GM21825 (cell line): ENCODE measurements around the gene TBC1D2.

Source experiments
- ATAC-seq: cut with Tn5 transposase; IDR thresholded peaks from one replicate; pipeline ENCODE4 v1.9.1; 2021; ENCODE audit warnings: mild to moderate bottlenecking, moderate library complexity; ENCODE audit not compliant: unreplicated experiment

Gene TBC1D2

DNA sequence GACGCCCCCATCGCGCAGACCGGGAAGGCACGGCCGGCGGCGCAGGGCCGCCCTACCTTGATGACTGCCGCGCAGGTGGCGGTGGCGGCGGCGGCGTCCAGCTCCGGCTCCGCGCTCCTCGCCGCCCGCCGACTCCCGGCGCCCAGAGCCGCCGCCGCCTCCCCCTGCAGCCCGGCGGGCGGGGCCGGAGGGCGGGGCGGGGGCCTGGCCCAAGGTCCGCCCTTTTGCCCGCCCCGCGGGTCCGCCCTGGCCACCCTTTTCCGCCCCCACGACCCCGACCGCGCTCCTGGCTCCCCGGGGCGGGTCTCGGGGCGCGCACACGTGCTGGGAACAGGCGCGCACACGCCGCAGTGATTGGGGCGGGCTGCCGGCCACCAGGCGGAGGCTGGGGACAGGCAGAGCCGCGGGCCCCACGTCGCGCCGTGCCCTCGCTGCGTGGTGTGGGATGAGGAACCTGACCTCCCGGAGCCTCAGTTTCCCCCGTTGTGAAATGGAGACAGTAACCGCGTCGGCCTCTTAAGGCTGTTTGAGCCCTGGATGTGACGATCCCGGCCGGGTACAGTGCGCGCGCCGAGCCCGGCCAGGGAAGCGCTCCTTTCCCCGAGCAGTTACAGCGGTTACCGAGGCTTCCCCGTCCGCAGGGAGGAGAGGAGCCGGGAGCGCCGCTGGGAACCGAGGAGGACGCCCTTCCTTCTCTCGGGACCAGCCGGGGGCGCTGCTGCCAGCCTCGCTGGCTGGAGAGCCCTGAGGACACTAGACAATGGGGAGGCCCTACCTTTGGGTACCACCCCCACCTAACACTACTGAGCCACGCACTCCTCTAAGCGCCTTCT lies 62.7 kb downstream of the TBC1D2 start, which contains the start of gene CORO2A:
CORO2A (minus strand) TSS at position 135 of the 833 bp plus-strand sequence. CDS start 34,977 bp downstream, outside the sequence.
- peak; percentile 66 for ATAC-seq

DNA sequence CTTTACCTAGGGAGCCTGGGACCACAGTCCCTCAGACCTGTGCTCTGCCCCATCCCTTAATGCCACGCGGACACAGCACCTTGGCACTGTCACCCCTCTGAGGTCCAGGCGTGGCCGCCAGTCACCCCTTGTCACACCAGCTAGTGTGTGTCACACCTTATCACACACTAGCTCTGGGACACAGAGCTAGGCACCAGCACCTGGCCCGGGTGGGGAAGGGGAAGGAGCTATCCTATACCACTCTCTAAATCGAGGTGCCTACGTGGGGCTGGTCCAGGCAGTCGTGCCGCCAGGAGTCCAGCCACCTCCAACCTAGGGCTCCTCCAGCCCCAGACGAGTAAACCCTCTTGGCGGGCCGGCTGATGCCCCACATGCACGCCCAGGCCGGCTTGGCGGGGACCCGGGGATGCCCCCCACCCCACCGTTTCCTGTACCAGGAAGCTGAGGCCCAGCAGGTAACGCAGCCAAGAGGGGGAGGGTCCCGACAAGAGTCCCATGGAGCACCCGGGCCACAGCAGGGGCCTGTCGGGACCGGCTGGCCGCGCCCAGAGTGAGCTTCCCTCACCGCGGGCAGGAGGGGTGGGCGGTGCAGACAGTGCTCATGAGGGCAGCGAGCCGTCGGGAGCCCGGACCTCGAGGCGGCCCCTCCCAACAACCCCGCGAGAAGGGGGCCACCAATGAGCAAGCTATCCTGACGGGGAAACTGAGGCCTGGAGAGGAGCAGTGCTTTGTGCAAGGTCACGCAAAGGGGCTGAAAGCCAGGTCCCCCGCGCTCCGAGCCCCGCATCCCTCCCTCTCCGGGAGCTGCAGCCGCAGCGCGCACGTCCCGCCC lies 63.6 kb downstream of the TBC1D2 start:
- ATAC-seq = peak; percentile 4

DNA sequence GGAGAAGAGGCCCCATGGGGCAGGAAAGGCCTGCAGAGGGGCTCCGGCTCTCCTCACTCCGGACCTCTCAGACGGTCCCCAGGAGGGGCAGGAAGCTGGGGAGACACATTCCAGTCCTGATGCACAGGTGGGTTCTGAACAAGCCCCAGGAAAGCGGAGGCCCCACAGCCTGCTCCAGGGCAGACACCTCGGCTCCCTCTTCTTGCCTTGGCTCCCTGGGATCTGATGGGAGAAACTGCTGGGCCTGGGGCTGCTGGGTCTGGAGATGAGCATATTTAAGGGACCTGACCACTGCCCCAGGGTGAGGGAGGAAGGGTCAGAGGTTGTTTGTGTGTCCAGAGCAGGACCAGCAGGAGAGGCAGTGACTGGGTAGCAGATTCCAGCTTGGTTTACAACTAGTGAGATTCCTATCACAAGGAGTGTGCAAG lies 64.3 kb downstream of the TBC1D2 start:
- ATAC-seq = no peak

DNA sequence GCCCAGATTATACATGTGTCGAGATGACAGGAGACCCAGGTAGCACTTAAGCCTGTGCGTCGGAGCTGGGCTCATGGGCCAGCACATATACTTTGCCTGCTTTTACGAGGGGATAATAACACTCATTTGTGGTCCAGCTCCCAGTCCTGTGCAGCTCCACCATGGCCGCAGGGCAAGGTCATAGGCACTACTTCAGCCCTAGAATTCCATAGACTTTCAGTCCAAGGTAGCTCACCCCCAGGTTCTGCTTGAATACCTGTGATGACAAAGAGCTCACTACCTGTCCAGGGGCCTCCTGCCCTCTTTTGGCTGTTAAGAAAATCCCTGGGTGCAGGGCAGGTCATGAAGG lies 64.7 kb downstream of the TBC1D2 start:
- no peak for ATAC-seq

DNA sequence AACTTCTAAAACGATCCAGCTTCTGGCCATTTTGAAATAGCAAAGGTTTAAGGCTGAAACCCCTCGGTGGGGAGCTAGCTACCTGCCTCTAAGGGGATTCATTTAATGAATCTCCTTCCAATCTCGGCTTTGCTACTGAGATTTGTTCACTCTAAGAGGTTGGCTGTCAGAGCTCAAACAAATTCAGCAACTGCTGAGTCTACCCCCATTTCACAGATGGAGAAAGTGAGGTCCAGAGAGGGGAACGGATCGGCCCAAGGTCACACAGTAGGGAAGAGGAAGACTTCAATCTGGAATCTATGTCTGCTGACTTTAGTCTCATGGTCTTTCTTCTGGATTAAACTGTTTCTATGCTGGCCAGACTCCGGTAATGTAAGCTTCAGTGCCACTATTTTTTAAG lies 66.0 kb downstream of the TBC1D2 start:
- no peak for ATAC-seq

DNA sequence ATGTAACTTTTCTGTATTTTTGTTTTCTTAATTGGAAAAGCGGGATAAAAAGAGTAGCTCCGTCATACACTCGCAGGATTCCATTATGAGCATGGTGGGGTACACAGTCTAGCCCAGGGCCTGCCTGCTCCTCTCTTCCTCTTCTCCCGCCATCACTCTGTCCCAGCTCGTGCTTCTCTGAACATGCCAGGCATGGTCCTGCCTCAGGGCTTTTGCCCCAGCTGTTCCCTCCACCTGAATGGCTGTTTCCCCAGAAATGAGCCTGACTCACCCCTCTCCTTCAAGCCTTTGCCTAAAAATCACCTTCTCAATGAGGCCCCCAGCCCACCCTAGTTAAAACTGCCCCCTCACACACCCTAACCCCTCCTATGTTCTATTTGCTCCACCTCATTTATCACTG lies 67.5 kb downstream of the TBC1D2 start:
- ATAC-seq = no peak

DNA sequence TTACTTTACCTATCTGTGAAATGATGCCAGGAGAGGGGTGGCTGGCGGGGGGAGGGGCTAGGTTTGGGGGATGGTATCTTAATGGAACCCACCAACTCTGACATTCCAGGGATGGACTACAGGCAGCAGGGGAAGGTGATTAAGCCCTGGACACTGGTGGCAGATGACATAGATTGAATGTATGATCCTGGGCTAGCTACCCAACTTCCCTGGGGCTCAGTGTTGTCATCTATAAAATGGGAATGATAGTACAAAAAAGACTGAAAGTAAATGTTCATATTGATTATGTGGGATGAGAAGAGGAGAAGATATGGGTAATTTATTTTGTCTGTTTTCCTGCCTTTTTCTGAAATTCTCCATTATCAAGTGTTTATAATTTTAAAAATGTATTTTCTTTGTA lies 69.2 kb downstream of the TBC1D2 start:
- no peak for ATAC-seq

DNA sequence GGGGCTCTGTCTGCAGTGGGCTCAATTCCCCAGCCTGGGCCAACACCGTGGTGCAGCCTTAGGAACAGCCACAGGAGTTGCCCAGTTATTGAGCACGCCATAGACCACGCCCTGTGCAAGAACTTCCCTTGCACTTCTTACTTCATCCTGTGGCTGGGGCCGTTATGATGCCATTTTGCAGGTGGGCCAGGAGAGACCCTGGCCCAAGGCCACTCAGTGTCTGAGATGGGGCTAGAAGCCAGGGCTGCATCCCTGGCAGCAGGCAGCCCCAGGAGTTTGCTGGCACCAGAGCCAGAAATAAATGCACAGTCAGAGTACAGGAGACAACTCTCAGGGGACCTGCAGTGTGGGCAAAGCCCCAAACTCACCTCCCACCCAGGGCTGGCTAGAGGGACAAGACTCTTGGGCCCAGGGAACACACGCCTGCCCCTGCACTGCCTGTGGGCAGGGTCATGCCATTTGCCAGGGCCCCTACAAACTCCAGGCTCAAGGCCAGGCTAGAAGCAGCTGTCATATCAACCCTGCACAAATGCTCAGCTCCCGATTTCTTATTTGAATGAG lies 69.8 kb downstream of the TBC1D2 start:
- no peak for ATAC-seq

DNA sequence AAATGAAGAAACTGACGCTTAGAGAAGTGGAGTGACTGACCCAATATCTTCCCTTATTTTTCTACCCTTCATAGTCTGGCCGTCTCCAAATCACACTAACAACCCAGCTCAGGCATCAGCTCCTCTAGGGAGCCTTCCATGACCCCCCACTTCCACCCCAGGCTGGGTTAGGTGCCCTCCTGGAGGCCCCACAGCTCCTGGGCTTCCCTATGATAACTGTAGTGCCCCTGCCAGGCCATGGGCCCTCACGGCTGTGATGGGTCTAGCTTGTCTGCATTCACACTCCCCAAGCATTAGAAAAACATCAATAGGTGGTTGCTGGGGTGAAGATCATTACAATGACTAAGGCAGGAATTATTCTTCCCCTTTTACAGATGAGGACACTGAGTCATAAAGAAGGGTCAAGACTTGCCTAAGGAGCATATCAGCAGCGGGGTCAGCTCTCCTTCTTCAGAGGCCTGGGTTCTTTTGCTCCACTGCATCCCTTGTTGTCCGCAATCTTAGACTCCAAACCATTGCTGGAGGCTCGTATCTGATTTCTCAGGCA lies 70.4 kb downstream of the TBC1D2 start:
- ATAC-seq = no peak

DNA sequence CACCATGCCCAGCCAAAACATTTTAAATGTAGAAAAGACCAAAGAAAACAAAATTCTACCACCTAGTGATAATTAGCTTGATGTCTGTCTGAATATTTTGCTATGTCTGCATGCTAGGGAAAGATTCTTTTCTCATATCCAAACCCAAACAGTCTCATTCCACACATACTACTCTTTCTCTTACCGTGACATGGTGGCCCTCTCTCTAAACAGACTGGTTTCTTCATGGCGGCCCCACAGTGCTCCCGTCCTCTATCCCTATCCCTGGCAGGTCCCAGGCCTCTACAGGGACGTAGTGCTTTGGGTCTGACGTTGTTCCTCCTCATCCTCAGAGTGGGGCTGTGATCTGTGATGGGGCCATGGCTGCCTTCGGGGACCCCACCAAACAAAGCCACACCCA lies 71.1 kb downstream of the TBC1D2 start:
- ATAC-seq = no peak

DNA sequence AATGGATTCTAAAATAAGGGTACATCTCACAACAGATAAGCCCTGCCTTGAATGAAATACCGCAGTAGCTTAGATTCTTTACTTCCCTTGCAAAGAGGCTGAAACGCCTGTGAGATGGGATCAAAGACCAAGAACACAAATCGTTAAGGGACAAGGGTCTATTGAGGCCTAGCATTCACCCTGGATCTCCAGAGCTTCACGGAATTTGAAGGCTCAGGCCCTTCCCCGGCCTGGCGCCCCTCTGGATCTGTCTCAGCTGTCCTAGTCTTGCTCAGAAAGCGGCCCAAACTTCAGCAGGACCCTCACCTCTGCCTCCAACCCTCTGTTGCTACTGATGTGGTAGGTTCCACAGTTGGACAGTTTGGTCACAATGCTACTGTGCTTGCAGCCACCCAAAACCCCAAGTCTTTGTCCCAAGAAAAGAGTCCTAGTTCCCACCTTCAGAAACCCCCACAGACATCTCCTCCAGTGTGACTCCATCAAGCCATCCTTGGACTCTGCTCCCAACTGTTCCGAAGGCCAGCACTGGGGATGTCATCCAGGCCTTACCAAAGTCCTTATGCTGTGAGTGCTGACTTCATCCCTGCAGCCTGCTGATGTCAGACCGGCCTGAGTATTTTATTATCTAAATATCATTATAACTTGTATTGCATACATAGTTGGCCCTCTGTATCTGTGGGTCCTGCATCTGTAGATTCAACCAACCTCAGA lies 72.4 kb downstream of the TBC1D2 start:
- ATAC-seq = no peak

DNA sequence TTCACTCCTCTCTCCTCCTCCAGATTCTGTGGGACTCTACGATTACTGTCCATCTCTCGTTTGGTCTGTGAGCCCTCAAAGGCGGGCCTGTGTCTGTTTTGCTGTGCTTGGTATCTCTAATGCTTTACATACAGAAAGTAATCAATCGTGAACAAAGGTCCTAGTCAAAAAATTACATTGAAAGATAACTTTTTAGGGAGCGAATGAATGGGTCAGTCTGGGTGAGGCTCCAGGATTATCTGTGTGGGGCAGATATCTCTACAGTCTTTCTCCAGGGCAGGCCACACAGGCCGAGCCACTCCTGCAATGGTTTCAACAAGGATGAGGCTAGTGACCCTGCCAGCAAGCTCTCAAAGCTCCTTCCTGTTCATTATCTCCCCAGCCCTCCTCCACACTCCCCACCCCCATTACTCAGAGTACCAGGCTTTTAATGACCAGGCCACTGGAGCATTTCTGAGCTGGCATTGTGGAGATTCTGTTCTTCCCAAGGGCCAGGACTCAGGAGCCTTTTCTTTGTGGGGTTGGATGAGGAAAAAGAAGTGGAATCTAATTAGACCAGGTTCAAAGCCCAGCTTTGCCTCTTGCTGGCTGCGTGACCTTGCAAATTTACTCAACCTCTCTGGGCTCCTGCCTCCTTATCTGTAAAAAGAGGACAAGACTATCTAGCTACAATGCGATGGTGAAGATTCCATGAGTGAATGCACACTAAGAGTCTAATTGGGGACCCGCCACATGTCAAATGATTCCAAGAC lies 73.2 kb downstream of the TBC1D2 start:
- ATAC-seq = no peak

DNA sequence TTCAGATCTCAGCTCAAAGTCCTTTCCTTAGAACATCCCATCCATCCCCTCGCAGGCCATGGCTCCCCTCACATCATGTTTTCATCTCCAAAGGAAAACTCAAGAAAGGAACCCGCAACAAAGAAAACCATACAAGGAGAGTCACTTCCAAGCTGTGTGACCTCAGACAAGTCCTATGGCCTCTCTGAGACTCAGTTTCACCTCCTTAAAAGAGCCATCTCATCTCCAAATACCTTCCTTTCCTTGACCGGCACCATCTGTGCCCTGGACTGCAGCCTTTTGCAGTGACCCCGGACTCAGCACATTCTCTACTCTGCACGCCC lies 73.7 kb downstream of the TBC1D2 start:
- ATAC-seq = no peak

DNA sequence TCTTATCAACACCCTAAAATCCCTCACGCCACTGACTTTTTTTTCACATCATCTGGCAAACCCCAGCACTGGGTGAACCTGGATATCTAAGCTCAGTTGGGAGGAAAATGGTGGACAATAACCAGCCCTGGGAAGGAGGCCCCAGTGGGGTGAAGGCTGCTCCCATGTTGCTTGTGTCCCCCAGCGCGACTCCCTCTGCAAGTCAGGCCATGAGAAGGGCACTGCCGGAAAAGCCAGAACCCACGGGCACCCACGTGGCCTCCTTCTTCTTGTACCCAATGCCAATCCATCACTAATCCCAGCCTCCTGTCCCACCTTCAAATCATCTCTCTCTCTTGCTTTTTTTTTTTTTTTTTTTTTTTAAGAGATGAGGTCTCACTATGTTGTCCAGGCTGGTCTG lies 74.5 kb downstream of the TBC1D2 start:
- ATAC-seq = no peak

DNA sequence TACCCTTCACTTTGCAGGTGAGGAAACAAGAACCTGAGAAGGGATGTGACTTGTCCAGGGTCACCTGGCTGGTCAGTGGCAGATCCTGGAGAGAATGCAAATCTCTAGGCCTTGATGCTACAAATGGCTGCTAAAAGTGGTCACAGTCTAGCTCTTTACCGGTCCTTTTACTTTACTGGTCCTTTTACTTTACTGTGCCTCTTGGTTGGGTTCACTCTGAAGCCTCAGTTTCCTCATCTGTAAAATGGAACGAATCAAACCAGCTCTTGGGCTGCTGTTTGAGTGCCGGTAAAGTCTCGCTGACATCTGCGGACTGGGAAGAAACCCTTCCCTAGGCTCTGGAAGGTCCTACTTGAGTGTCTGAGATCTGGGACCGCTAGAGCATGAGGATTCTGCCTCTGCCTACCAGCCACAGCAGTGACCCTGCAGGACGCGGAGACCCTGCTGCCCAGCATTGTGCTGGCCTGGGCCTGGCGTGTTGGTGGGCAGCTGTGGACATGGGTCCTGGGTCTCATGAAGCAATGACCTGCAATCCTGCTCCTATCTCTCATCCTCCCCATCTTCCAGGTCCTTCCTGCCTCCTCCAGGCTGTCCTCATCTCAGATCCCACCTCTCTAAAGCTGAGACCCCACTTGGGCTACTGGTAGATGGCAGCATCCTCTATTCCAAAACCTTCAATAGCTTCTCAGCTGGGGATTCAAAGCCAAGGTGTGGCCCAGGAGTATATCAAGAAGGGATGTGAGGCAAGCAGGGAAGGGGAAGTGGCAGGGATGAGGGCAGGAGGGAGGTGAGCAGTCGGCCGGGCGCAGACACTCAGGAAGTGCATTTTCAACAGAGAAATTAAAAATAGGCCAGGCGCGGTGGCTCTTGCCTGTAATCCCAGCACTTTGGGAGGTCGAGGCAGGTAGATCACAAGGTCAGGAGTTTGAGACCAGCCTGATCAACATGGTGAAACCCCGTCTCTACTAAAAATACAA lies 76.3 kb downstream of the TBC1D2 start:
- no peak for ATAC-seq

DNA sequence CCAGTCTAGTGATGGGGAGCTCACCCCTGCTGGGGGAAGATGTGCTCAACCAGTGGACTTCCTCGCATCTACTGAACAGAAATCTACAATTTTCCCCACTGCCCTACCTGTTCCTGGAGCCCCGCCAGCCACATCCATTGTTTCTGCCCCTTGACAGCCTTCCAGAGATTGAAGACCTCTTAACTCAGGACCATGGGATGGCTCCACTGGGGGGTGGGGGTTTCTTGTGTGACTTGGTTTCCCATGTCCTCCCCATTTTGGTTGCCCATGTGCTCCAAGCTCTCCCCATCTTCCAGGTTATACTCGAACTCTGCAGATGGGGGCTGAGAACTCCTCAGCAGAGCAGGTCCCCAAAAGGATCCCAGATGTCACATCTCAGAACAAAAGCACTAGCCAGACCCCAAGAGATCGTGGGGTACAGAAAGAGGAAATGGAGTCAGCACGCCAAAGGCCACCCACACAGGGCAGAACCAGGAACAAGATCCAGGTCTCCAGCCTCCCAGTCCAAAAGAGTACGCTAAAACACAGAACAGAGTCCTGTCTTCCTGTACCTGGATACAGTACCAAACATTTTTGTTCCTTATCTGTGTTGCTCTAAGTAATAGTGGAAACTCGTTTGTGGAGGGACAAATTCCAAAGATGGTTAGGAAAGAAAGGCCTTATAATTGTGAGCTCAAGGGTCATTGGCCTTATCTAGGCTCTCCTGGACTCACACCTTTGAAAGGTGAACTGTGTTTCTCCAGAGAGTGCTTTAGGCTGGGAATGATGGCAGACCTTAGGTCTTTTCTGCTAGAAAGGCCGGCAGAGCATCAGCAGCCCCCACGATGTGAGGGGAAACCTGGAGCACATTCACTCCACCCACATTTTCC lies 78.8 kb downstream of the TBC1D2 start:
- ATAC-seq = no peak

DNA sequence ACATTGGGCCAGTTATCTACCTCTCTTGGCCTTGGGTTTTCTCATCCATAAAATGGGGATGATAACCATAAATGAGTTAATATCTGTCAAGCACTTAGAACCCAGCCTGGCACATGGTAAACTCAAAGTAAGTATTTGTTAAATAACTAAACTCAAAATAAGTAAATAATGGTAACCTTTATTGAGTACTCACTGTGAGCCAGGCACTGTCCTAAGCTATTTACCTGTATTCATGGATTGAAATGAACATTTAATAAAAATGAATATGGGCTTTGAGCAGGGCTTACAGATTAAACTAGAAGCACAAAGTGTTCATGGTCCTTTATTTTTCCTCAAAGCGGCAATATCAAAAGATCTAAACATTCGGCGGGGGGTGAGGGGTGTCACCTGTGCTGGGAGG lies 79.7 kb downstream of the TBC1D2 start:
- ATAC-seq = no peak

DNA sequence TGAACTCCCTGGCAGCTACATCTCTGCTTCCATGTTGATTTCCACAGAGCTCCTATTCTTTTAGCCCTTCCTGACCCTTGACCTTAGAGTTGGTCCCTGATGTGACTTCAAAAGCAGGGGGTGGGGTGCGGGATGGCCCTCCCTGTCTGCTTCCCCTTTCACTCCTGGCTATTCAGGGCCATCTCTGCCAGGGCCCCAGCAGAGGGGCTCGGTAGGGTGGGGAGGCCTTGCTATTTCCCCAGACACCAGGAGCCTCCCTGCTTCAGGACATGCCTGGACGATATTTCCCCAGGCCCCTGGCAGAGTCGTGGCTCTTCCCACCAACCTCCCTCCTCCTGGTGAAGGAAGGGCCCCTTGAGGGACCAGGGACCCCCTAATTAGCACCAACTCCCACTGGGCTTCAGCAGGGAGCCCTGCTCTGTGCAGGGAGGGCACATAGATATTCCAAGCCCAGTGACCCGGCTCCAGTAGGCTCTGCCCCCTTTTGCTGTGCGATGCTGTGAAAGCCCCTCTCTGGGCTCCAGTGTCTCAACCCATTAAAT lies 80.3 kb downstream of the TBC1D2 start:
- no peak for ATAC-seq
